NCI-H1436 treated with DMSO at 0.1 percent for 48 hours (cell line): ENCODE data around the gene GOLGA6L10.
"Not testable (repeated sequence)": the region's sequence is repeated elsewhere in the genome, so short reads cannot be mapped to it uniquely, and the experiment has no call there.

Experiments
- DNase-seq: peaks from one replicate; lab custom pipeline; 2025; lab: John Stamatoyannopoulos, UW

GOLGA6L10 gene

DNA sequence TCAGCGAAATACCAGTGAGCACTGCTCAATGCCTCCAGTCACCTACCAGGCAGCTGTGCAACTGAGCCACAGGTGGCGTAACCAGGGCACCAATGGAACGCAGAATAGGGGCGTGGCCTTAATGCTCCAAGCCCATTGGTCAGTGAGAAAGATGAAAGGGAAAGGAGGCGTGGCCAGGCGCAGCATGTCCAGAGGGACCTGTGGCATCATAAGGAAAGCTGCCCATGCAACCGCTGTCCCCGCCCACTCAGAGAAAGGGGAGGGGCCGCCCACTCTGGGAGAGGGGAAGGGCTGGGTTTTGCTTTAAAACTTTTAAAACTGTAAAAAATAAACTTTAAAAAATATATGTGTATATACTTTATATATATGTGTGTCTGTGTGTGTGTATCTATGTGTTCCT lies at the start of gene GOLGA6L10:
Gene GOLGA6L10 (minus strand): TSS at position 101 of the 400 bp plus-strand sequence. CDS start 100 bp downstream, at position 1.
- DNase-seq, result not testable (repeated sequence)

DNA sequence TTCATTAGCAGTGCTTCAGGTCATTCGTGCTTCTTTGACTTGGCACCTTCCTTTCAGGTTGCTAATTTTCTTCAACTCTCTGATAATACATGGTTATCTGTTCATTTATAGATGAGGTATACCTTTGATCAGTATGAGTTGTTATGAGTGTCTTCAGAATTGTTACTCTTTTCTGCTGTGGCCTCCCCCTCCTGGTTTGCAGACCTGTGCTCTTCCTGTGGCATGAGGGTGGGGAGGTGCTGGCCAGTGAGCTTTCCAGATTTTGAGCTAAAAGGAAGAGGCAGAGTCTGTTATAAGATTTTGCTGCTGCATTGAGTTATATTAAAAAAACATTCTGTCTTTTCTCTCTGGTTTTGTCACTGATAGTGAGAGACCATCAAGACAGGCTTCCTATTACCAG lies 49.5 kb upstream of the GOLGA6L10 start:
- no peak for DNase-seq

DNA sequence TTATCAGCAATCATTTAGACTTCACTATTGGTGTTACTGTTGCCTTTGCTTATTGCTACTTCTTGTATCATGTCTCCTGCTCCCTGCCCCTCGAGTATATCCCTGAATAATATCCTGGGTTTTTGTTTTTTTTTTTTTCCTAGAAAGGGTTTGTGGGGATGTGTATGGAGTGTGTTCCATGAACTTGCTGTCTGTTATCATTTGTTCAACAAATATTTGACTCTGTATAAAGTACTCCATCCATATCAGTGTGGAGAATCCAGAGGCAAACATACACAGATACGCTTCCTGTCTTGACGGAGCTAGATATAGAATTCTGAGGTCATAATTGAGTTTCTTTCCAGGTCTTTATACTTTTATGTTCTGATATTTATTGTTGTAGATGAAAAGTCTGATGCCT lies 48.5 kb upstream of the GOLGA6L10 start:
- DNase-seq, result no peak

GRCh38 chr15:82395788-82396187 lies 46.5 kb upstream of the GOLGA6L10 start:
- DNase-seq, result not testable (repeated sequence)

- no peak for DNase-seq
These were observed 44.4 kb upstream of the GOLGA6L10 start for GRCh38 chr15:82393671-82394070.

DNA sequence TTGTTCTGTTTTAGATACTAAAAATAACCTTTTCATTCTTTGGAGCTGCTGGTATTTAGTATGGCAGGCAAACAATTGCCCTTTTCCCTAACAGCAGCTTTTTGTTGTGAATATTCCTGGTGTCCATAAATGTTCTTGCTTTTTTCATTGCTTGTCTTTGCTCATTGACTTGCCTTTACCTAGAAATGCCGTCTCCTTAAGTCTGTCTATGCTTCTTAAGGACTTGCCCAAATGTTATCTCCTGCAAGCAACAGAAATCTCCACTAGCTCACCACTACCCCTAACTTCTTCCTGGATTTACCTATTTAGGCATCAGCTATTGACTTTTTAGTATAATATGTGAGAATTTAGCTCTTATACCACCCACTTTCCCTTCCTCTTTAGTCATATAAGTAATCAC lies 42.8 kb upstream of the GOLGA6L10 start:
- not testable (repeated sequence) for DNase-seq

DNA sequence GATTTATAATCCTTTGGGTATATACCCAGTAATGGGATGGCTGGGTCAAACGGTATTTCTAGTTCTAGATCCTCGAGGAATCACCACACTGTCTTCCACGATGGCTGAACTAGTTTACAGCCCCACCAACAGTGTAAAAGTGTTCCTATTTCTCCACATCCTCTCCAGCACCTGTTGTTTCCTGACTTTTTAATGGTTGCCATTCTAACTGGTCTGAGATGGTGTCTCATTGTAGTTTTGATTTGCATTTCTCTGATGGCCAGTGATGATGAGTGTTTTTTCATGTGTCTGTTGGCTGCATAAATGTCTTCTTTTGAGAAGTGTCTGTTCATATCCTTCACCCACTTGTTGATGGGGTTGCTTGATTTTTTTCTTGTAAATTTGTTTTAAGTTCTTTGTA lies 40.9 kb upstream of the GOLGA6L10 start:
- DNase-seq, result not testable (repeated sequence)

GRCh38 chr15:82387209-82387608 lies 37.9 kb upstream of the GOLGA6L10 start:
- DNase-seq, result not testable (repeated sequence)

DNA sequence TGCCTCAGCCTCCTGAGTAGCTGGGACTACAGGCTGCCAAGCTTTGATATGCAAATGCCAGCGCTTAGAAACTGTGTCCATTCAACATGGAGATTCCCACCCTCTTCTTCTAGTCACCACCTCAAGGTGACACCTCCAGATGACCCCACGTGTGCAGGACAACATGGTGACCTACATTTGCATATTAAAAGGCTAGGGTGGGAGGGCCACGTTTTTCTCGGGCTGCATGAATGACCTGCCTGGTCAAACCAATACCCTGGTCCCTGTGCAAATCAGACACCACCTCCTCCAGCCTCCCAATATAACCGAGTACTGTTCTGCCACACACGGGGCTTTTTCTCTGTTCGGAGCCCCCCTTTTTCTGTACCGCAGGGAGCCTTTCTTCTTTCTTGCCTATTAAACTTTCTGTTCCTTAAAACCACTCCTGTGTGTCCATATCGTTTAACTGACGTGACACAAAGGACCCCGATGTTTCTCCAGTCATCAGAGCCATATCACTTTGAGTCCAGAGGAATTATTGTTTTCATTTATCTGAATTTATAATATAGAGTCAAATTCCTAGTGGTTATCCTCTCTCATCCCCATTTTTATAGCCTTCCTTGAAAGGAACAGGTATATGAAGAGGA lies 32.2 kb upstream of the GOLGA6L10 start:
- DNase-seq, result not testable (repeated sequence)

GRCh38 chr15:82379552-82379951 lies 30.3 kb upstream of the GOLGA6L10 start:
- DNase-seq, result not testable (repeated sequence)

- DNase-seq, result not testable (repeated sequence)
These were observed 24.4 kb upstream of the GOLGA6L10 start for GRCh38 chr15:82373661-82374060.

DNA sequence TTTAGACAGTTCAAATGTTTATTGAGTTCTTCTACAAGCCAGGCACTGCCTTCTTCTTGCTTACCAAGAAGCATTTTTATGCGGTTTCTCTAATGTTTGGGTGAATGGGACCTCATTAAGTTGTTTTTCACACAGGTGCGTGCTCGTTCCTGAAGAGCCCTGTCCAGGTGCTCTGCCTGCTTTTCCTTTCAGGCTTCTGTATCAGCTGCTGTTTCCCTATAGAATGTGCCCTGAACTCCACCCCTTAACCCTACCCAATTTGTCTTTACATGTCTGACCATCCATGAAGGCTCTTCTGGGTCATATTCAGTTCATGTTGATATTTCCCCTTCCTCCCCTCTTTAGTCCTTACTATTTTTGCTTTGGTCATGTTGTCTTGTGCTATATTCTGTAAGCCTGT lies 22.4 kb upstream of the GOLGA6L10 start:
- DNase-seq, result no peak

DNA sequence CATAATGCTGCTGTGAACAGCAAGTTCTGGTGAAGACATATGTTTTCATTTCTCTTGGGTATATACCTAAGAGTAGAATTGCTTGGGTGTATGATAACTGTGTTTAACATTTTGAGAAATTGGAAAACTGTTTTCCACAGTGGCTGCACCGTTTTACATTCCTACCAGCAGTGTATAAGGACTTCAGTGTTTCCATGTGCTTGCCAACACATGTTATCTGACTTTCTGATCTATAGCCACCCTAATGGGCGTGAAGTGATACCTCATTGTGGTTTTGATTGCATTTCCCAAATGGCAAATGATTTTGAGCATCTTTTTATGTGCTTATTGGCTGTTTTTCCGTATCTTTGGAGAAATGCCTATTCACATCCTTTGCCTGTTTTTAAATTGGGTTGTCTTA lies 18.5 kb upstream of the GOLGA6L10 start:
- not testable (repeated sequence) for DNase-seq

- DNase-seq, result not testable (repeated sequence)
These were observed 16.5 kb upstream of the GOLGA6L10 start for GRCh38 chr15:82365692-82366323.

DNA sequence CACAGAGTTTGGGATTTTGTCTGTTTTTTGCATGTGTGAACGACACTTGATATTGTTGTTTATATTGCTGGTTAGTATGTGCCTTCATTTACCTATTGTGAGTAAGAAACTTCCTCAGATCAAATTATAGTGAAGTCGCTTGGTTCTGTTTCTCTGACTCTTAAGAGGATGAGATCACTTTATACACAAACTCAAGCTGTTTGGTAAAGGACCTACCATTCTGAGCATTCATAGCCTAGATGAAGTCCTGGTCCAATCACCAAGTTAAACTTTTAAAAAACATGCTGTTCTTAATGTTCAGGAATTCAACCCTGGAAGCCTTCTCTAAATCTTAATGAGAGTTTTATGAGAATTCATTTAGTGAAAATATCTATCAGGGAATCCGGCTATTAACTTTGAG lies 15.3 kb upstream of the GOLGA6L10 start:
- not testable (repeated sequence) for DNase-seq

DNA sequence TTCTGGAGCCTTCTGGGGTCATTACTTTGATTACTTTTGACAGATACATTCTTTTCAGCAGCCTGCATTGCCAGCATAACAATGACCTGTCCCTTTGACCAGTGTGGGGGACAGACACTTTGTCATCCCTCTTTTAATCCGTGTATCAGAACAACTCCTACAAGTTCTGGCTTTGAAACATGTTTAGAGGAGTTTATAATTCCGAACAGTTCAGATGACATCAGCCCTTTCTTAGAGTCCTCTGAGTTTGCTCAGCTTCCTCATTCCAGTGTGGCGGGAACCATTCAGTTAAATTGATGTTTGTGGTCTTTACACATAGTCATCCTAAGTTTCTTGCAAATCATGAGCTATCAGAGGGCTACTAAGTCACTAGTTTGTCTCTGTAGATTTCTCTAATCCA lies 13.5 kb upstream of the GOLGA6L10 start:
- DNase-seq, result not testable (repeated sequence)

- not testable (repeated sequence) for DNase-seq
These were observed 11.3 kb upstream of the GOLGA6L10 start for GRCh38 chr15:82360618-82361017.

DNA sequence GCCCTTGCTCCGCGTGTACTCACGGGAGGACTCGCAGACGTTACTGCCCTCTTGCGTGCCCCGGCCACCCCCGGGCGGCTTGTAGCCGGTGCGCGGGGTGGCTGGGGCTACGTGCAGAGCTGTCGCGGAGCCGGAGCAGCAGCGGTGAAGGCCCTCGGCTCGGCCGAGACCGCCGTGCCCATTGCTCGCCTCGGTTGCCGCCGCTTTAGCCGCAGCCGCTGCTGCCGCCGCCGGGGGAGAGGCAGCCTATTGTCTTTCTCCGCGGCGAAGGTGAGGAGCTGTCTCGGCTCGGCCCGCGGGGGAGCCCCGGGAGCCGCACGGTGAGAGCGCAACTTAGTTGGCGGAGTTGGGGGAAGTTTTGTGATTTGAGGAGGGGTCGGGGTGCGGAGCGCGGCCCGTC lies 5.8 kb upstream of the GOLGA6L10 start:
- not testable (repeated sequence) for DNase-seq

DNA sequence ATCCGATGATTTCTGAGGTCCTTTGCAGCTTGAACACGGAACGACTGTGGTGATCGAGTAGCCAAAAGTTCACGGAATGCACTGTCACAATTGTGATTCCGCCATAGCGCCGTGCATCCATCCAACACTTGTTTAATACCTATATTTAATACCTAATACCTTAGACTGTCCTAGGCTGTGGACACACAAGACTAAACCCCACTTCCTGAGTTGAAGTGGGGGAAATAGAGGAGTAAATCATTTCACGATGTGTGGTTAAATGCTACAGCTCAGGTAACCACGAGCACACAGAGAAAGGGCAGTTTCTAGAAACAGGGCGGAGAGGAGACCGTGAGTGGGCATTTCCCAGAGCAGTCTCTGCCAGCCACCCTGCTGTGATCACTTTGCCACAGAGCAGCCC lies 5.3 kb upstream of the GOLGA6L10 start:
- not testable (repeated sequence) for DNase-seq

- DNase-seq, result not testable (repeated sequence)
These were observed 1.6 kb downstream of the GOLGA6L10 start for GRCh38 chr15:82347645-82348044.

- DNase-seq, result not testable (repeated sequence)
These were observed 4.1 kb downstream of the GOLGA6L10 start for GRCh38 chr15:82345176-82345575.

DNA sequence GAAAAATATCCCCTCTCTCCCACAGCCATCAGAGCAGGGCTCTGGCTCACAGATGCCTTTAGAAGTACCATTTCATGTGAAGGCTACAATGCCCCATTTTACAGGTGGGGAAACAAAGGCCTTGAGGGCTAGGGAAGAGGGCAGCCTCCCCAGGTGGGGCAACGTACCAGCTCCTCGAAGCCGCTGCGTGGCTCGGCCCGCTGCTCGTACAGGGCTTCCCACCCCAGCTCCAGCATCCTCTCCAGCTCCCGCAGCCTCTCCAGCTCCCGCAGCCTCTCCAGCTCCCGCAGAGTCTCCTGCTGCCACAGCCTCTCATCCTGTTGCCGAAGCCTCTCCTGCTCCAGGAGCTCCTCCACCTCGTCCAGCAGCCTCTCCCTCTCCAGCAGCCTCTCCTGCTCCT lies 4.9 kb downstream of the GOLGA6L10 start:
- DNase-seq, result not testable (repeated sequence)

DNA sequence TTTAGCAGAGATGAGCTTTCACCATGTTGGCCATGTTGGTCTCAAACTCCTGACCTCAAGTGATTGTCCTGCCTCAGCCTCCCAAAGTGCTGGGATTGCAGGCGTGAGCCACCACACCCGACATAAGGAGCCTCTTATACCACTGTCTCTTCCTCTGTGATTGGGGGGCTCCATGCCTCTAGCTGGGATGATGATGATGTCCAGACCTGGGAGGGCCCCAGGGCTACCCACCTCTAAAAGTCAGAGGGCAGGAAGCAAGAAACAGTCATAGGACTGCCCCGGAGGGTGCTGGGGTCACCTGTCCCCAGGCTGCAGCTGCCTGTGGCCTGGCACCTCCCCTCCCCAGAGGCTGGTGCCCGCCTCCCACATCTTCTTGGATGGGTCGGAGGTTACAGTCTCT lies 5.4 kb downstream of the GOLGA6L10 start:
- not testable (repeated sequence) for DNase-seq
